Activated T-helper 1 cell treated with anti-CD3 and anti-CD28 coated beads, Interleukin-12 subunit alpha, Interleukin-12 subunit beta, Interleukin-2, Interleukin-4 antibody, amounts not matched to agents 30 ng/mL and 10 ng/mL and 1 ng/mL, durations not matched to agents 14 hours and 24 hours and 36 hours (primary cell): Measurements from ENCODE around the gene NDUFA11. TPM values are rescaled to one million over a fixed set of nuclear protein-coding genes. Genes with fewer than 3 reads are reported as not detected.

Experiments
- DNase-seq: peaks from one replicate; pipeline ENCODE4 v3.0.0; 2021; ENCODE audit warnings: low spot score
- H3K27ac Mint-ChIP-seq: one replicate; pipeline ENCODE4 v1.8.0; 2021; ENCODE audit warnings: mild to moderate bottlenecking, mixed read lengths
- H3K27me3 Mint-ChIP-seq: one replicate; pipeline ENCODE4 v1.8.0; 2022; ENCODE audit warnings: mild to moderate bottlenecking, moderate library complexity, mixed read lengths; ENCODE audit not compliant: insufficient read depth
- H3K36me3 Mint-ChIP-seq: one replicate; pipeline ENCODE4 v1.8.0; 2021; ENCODE audit warnings: low read depth, mixed read lengths
- H3K4me1 Mint-ChIP-seq: one replicate; pipeline ENCODE4 v1.8.0; 2021; ENCODE audit warnings: low read depth, mixed read lengths
- H3K4me3 Mint-ChIP-seq: one replicate; pipeline ENCODE4 v1.8.0; 2021; ENCODE audit warnings: mild to moderate bottlenecking, moderate library complexity, mixed read lengths
- H3K9me3 Mint-ChIP-seq: one replicate; pipeline ENCODE4 v1.8.0; 2021; ENCODE audit warnings: mixed read lengths
- intact Hi-C: fragments of 100-400 bp; cut with micrococcal nuclease; formaldehyde crosslinking; loops from one replicate; pipeline ENCODE4 v1.15.1; 2024
- total RNA-seq: library from RNA; stranded (reverse); gene quantifications from 2 replicates; pipeline ENCODE4 v1.2.3, GENCODE V29; 2022

NDUFA11 gene
- total RNA-seq, 1 donor from 2014 or later: 243 TPM

DNA sequence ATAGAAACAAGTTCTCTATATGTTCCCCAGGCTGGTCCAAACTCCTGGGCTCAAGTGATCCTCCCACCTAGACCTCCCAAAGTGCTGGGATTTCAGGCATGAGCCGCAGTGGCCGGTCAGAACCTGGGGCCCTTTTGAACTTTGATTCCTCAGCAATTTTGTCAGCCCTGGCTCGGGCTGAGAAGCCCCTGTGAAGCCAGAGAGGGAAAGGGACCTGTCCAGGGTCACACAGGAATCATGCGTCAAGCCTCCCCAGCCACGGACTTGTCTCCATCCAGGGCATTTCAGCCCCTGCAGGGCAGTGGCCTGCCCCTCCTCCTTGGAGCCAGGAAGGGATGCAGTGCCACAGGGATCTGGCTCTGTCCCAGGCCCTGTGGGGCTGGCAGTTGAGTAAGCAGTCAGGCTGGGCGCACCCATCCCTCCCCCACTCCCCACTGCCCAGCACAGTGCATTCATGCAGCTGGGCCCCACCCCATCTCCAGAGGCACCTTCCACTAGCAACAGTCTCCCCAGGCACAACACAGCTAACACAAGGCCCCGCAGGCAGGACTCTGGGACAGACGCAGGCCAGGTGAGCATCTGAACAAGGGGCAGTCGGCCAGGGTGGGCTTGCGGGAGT lies 10.3 kb upstream of the NDUFA11 start, which contains the start of gene CAPS:
TSS of gene CAPS (plus strand) at position 516 of the 619 bp plus-strand sequence. CDS start 153 bp downstream, outside the sequence.
- no peak for DNase-seq
- H3K27me3 Mint-ChIP-seq: no peaks in the 10 kb centered on the region
- no peaks in the 10 kb centered on the region for H3K4me1 Mint-ChIP-seq
- peak within 1 kb of the TSS; percentile 34 for H3K27ac Mint-ChIP-seq
- intact Hi-C loops: no loop called here
- no peak within 1 kb of the TSS for H3K4me3 Mint-ChIP-seq
- H3K36me3 Mint-ChIP-seq: peaks cover 10% of the 10 kb centered on the region
- no peaks in the 10 kb centered on the region for H3K9me3 Mint-ChIP-seq

DNA sequence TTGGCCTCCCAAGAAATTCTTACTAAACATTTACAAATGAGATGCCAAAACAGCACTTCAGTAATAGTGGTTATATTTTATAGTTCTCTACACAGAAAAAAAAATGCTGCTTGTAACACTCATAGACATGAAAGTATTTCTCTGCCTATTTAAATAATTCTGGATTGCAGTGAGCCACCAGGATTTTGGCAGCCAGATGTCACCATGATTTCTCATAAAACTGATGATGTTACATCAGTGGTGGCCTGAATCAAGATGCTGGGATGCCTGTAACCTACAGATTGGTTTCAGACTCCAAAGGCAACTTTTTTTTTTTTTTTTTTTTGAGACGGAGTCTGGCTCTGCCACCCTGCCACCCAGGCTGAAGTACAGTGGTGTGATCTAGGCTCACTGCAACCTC lies 7.8 kb upstream of the NDUFA11 start:
- intact Hi-C loops: no loop called here
- no peaks in the 10 kb centered on the region for H3K9me3 Mint-ChIP-seq
- H3K27ac Mint-ChIP-seq: no peak overlapping the region
- H3K27me3 Mint-ChIP-seq: no peaks in the 10 kb centered on the region
- H3K36me3 Mint-ChIP-seq: peaks cover 5% of the 10 kb centered on the region
- peaks cover 12% of the 10 kb centered on the region for H3K4me1 Mint-ChIP-seq
- no peak for DNase-seq
- no peak overlapping the region for H3K4me3 Mint-ChIP-seq

DNA sequence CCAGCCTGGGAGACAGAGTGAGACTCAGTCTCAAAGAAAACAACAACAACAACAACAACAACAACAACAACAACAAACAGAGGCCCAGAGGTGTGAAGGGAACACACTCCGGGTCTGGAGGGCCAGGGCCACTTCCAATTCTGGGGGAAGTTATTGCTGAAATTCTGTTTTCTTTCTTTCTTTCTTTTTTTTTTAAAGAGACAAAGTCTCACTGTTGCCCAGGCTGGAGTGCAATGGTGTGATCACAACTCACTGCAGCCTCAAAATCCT lies 7.0 kb upstream of the NDUFA11 start:
- H3K9me3 Mint-ChIP-seq: no peaks in the 10 kb centered on the region
- intact Hi-C loops: no loop called here
- H3K36me3 Mint-ChIP-seq: peaks cover 6% of the 10 kb centered on the region
- no peak overlapping the region for H3K27ac Mint-ChIP-seq
- no peak overlapping the region for H3K4me3 Mint-ChIP-seq
- DNase-seq: no peak
- H3K27me3 Mint-ChIP-seq: no peaks in the 10 kb centered on the region
- peaks cover 20% of the 10 kb centered on the region for H3K4me1 Mint-ChIP-seq

DNA sequence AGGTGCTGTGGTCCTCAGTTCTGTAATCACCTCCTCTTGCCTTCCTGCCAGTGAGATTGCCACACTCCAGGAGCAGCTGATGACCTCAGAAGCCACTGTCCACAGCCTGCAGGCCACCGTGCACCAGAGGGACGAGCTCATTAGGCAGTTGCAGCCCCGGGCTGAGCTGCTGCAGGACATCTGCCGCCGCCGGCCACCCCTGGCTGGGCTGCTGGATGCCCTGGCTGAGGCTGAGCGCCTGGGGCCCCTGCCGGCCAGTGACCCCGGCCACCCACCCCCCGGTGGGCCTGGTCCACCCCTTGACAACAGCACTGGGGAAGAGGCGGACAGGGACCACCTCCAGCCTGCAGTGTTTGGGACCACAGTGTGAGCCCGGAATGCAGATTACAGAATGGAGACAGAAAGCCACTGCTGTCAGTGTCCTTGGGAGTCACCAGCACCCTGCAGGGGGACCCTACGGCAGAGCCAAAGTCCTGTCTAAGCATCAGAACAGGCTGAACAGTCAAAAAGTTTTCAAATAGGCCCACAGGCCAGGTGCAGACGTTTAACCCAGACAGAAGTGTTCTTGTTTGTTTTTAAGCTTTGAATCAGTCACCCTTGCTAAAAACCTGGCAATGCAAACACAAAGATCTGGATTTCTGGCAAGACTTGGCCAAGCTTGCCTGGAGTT lies 5.3 kb upstream of the NDUFA11 start:
- Mint-ChIP-seq H3K9me3 (no peaks in the 10 kb centered on the region), H3K27me3 (no peaks in the 10 kb centered on the region), H3K27ac (no peak overlapping the region), H3K36me3 (peaks cover 6% of the 10 kb centered on the region), H3K4me3 (no peak overlapping the region), H3K4me1 (peaks cover 20% of the 10 kb centered on the region)
- intact Hi-C loops: no loop called here
- no peak for DNase-seq

DNA sequence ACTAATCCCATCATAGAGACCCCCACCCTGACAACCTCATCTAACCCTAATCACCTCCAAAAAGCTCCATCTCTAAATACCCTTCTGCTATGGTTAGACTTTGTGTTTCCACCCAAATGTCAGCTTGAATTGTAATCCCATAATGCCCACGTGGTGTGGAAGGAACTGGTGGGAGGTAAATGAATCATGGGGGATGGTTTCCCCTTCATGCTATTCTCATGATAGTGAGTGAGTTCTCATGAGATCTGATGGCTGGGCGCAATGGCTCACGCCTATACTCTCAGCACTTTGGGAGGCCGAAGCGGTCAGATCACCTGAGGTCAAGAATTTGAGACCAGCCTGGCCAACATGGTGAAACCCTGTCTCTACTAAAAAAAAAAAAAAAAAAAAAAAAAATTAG lies 3.7 kb upstream of the NDUFA11 start:
- Mint-ChIP-seq H3K9me3 (no peaks in the 10 kb centered on the region), H3K4me1 (peaks cover 25% of the 10 kb centered on the region), H3K4me3 (peak overlapping the region; percentile 52), H3K27ac (peak overlapping the region; percentile 59), H3K36me3 (peaks cover 2% of the 10 kb centered on the region), H3K27me3 (no peaks in the 10 kb centered on the region)
- no peak for DNase-seq
- intact Hi-C loops: no loop called here

DNA sequence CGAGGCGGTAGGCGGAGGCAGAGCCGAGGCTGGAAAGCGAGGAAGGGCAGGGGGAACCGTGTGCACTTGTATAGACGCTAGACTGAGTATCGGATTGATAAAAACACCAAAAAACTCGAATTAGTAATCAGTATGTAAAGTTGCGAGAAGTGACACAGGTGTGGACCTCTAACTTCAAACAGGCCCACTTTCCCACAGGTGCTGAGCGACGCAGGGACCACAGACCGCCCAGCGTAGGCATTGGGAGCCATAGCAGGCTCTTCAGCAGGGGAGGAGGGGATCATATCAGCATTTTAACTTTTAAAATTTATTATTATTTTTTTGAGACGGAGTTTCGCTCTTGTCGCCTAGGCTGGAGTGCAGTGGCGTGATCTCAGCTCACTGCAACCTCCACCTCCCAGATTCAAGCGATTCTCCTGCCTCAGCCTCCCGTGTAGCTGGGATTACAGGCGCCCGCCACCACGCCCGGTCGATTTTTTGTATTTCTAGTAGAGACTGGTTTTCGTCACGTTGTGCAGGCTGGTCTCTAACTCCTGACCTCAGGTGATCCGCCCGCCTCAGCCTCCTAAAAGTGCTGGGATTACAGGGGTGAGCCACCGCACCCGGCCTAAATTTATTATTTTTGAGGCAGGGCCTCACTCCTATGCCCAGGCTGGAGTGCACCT lies 1.7 kb upstream of the NDUFA11 start:
- H3K4me3 Mint-ChIP-seq: peak overlapping the region; percentile 99
- H3K27ac Mint-ChIP-seq: peak overlapping the region; percentile 72
- H3K36me3 Mint-ChIP-seq: peaks cover 8% of the 10 kb centered on the region
- no peak for DNase-seq
- peaks cover 30% of the 10 kb centered on the region for H3K4me1 Mint-ChIP-seq
- H3K9me3 Mint-ChIP-seq: no peaks in the 10 kb centered on the region
- H3K27me3 Mint-ChIP-seq: no peaks in the 10 kb centered on the region
- intact Hi-C loops: no loop called here

DNA sequence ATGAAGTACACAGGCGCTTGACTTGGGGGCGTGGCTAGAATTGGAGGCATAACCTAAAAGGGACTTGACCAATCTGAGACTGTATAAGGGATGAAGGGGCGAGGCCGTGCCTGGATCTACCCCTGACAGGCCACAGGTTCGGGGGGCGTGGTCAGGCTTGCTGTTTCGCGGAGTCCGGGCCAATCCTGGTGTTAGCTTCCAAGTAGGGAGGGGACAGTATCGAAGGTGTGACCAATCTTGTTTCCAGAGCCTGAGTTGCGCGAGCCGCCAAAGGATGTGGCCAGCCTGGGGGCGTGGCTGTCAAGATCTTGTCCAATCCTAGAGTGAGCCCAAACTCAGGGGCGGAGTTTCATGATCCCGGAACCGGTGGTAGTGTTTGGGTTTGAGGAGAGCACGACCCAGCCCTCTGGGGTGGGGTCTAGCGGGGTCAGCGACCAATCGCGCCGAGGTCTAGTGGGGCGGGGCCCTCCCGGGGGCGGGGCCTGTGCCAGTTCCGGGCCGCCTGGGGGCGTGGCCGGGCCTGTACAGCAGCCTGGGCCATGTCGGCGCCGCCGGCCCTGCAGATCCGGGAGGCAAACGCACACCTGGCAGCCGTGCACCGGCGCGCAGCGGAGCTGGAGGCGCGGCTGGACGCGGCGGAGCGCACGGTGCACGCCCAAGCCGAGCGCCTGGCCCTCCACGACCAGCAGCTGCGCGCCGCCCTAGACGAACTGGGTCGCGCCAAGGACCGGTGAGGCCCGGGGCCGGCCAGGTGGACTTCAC lies 943 bp upstream of the NDUFA11 start, which contains the start of gene VMAC:
TSS of gene VMAC (plus strand) at position 521 of the 762 bp plus-strand sequence. CDS start at position 540, 19 bp downstream.
- DNase-seq: peak; percentile 100
- H3K9me3 Mint-ChIP-seq: no peaks in the 10 kb centered on the region
- no peaks in the 10 kb centered on the region for H3K27me3 Mint-ChIP-seq
- peak within 1 kb of the TSS; percentile 99 for H3K4me3 Mint-ChIP-seq
- intact Hi-C loops: loop anchor here (1.0 to 5.0 kb wide), 13 partner anchors 49 to 556 kb away; partner anchors contain the start of genes ALKBH7, CATSPERD, LONP1 and MICOS13
- H3K4me1 Mint-ChIP-seq: peaks cover 30% of the 10 kb centered on the region
- peaks cover 11% of the 10 kb centered on the region for H3K36me3 Mint-ChIP-seq
- peak within 1 kb of the TSS; percentile 97 for H3K27ac Mint-ChIP-seq

DNA sequence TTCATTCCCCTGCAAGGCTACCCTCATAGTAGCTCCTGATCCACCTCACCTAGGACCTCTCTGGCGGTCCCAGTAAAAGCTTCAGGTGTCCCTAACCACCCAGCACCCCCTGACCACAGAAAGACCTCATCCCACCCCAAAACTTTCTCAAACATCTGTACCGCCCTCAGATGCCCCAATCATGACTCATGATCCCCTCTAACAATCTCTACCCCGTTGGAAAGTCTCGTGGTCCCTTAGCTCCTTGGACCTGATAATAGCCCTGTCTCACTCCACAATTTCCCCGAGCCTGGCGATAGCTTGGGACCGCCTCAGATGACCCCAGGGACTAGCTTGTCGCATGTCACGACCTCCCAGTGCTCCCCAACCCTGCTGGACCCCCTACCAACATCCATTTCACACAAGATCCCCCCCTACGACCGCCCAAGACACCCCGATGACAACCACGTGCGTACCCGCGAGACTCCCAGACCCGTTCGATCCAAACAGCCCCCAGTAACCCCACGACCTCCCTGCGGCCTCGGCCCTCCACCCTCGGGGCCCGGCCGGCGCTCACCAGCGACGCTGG lies 450 bp downstream of the NDUFA11 start:
- Mint-ChIP-seq H3K27ac (peak overlapping the region; percentile 97), H3K4me1 (peaks cover 30% of the 10 kb centered on the region), H3K27me3 (no peaks in the 10 kb centered on the region), H3K36me3 (peaks cover 11% of the 10 kb centered on the region), H3K4me3 (peak overlapping the region; percentile 99), H3K9me3 (no peaks in the 10 kb centered on the region)
- no peak for DNase-seq
- intact Hi-C loops: loop anchor here (5.0 kb wide), 2 partner anchors 209 to 281 kb away; partner anchors contain the start of genes RFX2, SAFB and SAFB2

DNA sequence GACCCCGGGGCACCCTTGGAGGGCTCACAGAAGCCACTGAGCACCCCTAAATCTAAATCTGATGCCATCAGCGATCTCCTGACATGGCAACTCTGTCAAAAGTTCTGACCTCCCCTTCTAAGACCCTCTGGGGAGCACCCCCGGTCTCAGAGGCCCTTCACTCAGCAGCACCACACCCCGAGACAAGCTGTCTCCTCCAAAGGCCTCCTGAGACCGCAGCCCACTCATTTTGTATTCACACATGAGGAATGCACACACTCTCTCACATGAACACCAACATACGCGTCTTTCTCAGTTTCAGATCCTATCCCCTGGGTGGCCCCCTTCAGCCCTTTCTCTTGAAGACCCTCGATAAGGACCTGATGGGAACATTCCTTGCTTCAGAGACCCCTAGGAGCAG lies 2.6 kb downstream of the NDUFA11 start:
- no peaks in the 10 kb centered on the region for H3K27me3 Mint-ChIP-seq
- peaks cover 9% of the 10 kb centered on the region for H3K36me3 Mint-ChIP-seq
- H3K4me1 Mint-ChIP-seq: peaks cover 14% of the 10 kb centered on the region
- peak overlapping the region; percentile 40 for H3K27ac Mint-ChIP-seq
- no peak for DNase-seq
- H3K9me3 Mint-ChIP-seq: no peaks in the 10 kb centered on the region
- intact Hi-C loops: loop anchor here (5.0 kb wide), 2 partner anchors 211 to 279 kb away; partner anchors contain the start of genes RFX2, SAFB and SAFB2
- H3K4me3 Mint-ChIP-seq: peak overlapping the region; percentile 21

DNA sequence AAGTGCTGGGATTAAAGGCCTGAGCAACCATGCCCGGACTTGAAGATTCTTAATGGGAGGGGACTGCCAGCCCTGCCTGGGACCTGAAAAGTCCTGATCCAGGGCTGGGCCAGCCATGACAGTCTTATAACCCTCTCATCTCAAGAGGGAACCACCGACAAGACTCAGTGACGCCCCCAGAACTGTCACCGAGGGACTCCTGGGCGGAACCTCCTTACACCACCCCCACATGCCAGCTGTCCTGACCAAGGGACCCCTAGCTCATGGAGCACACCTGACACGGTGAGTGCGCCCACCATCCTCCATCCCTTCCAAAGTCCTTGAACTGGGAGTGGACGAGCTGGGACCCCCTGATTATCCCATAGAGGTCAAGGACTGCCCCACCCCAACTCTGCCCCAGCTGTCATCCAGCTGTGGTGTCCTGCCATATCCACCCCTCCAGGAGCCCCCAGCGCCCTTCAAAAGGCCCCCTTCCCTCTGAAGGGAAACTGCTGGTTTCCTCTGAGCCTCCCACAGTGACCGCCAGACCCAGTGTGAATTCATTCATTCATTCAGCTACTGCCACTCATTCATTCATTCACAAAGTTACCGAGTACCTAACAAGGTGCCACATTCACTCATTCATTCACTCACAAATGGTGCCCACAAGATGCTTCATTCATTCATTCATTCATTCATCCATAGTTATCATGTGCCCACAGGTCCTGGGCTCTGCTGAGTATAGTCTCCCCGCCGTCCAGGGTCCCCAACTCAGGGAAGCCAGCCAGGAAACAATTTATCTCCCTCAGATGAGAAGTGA lies 3.7 kb downstream of the NDUFA11 start:
- H3K27me3 Mint-ChIP-seq: no peaks in the 10 kb centered on the region
- peaks cover 11% of the 10 kb centered on the region for H3K36me3 Mint-ChIP-seq
- no peak overlapping the region for H3K27ac Mint-ChIP-seq
- peaks cover 10% of the 10 kb centered on the region for H3K4me1 Mint-ChIP-seq
- no peak for DNase-seq
- peak overlapping the region; percentile 26 for H3K4me3 Mint-ChIP-seq
- intact Hi-C loops: loop anchor here (5.0 kb wide), 2 partner anchors 212 to 278 kb away; partner anchors contain the start of genes RFX2, SAFB and SAFB2
- no peaks in the 10 kb centered on the region for H3K9me3 Mint-ChIP-seq

DNA sequence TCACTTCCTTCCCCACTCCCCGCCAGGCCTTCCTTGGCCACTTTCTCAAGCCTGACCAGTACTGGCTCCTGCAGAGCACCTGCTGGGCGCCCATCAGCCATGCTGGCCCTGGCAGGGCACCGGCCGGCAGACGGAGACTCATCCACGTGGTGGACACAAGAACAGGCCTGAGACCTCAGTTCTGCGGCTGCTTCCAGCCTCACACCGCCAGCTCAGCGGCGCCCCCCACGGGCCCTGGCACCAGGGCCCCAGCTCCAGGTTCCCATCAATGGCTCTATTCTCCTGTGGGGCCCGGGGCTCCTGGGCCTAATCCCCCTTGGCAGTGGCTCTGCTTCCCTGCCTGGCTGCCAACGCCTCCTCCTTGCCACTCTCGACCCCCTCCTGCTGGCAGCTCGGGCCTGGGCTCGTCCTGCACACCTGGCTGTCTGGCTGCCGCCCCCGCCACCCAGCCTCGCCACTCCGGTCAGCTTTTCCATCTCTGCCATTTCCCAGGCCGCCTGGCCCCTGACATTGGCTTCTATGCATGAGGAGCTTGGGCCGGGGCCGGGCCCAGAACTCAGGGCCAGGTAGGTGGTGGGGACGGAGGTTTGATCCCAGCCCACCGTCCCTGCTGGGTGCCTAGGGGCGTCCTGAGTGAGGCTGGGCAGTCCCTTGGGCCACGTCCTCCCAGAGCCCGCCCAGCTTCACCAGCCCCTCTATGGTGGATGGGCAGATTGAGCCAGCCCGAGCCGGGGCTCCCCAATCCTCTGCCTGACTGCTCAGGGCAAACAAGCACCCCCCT lies 6.2 kb downstream of the NDUFA11 start:
- Mint-ChIP-seq H3K9me3 (no peaks in the 10 kb centered on the region), H3K4me1 (peaks cover 5% of the 10 kb centered on the region), H3K27me3 (no peaks in the 10 kb centered on the region), H3K27ac (no peak overlapping the region), H3K4me3 (no peak overlapping the region), H3K36me3 (peaks cover 11% of the 10 kb centered on the region)
- intact Hi-C loops: no loop called here
- no peak for DNase-seq
